Measurements from ENCODE around the gene STK26.

DNA sequence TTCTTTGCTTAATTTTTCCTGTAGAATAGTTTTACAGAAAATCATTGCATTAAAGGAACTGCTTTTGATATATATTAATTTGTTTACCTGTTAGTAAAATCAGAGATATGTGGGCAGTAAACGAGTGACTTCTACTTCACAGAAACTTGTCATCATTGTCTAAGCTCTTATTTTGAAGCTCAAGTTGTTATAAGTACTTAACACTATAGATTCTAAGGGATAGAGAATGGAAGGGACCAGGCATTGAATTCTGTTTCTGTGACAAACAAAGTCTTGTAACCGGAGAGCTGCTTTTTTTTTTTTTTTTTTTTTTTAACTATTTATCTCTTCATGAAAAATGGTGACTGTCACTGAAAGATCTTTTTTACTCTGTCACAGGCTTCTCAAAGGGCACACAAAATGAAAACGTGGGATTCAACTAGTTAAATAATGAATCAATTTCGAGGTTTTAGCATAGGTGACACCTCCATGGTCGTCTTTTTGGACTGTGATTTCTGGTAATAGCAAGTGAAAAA, 14.4 kb downstream of the STK26 start:
- no peak for TF ChIP-seq EZH2 (IDR thresholded peaks at IDR 0.05; ENCODE audit: borderline replicate concordance, low read length)
- TF ChIP-seq, protein P1, sequence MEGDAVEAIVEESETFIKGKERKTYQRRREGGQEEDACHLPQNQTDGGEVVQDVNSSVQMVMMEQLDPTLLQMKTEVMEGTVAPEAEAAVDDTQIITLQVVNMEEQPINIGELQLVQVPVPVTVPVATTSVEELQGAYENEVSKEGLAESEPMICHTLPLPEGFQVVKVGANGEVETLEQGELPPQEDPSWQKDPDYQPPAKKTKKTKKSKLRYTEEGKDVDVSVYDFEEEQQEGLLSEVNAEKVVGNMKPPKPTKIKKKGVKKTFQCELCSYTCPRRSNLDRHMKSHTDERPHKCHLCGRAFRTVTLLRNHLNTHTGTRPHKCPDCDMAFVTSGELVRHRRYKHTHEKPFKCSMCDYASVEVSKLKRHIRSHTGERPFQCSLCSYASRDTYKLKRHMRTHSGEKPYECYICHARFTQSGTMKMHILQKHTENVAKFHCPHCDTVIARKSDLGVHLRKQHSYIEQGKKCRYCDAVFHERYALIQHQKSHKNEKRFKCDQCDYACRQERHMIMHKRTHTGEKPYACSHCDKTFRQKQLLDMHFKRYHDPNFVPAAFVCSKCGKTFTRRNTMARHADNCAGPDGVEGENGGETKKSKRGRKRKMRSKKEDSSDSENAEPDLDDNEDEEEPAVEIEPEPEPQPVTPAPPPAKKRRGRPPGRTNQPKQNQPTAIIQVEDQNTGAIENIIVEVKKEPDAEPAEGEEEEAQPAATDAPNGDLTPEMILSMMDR (IDR thresholded peaks at IDR 0.05; ENCODE audit: low read length) = no peak
